Fibroblast of lung (primary cell): ENCODE data around the gene PHACTR2.

Experiments used
- CTCF ChIP-seq, 2 donors: IDR thresholded peaks in 1 of 2; conservative IDR thresholded peaks in 1 of 2; 1 replicate in 1 of 2; 2 replicates in 1 of 2; pipeline ENCODE4 v1.5.1; 2011 to 2012; ENCODE audit warnings: low read length in 2 of 2, control low read depth in 1 of 2, inconsistent platforms in 1 of 2, low read depth in 1 of 2, mild to moderate bottlenecking in 1 of 2
- EZH2 ChIP-seq: IDR thresholded peaks from 2 replicates; pipeline ENCODE4 v1.5.1; 2012; ENCODE audit warnings: low read length, control low read depth, mild to moderate bottlenecking; ENCODE audit errors: missing control alignments

GRCh38 chr6:143872201-143872600, 194.4 kb downstream of the PHACTR2 start:
- no peak for TF ChIP-seq EZH2
- TF ChIP-seq CTCF (conservative IDR thresholded peaks at IDR 0.05 in 1 of 2, IDR thresholded peaks at IDR 0.05 in 1 of 2; ENCODE audit: low read depth in 1 of 2, low read length in 2 of 2) = no peak
